ENCODE measurements around the gene DTHD1.

DTHD1 gene

GRCh38 chr4:36313703-36314102, 32.3 kb downstream of the DTHD1 start:
- DNase-seq (ENCODE audit: low spot score) = no peak

DNA sequence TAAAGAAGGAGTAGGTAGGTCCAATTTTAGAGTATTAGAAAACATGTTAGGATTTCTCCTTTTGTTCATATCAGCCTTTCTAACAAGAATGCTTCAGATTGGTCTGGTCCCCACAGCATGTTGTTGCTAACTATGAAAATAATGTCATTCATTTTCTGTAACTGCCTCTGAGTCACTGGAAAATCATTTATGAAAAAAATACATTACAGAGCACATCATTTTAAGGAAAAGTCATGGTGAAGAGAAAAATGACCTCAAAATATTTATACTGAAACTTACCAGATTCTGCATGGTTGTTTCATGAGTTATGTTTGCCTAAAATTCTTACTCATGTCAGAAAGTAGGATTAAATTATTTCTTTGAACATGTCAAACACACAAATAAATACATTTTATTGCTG, 35.2 kb downstream of the DTHD1 start:
- DNase-seq (ENCODE audit: low spot score) = no peak

- DNase-seq (ENCODE audit: low spot score) = no peak
These were observed 36.3 kb downstream of the DTHD1 start for GRCh38 chr4:36317721-36318120.

DNA sequence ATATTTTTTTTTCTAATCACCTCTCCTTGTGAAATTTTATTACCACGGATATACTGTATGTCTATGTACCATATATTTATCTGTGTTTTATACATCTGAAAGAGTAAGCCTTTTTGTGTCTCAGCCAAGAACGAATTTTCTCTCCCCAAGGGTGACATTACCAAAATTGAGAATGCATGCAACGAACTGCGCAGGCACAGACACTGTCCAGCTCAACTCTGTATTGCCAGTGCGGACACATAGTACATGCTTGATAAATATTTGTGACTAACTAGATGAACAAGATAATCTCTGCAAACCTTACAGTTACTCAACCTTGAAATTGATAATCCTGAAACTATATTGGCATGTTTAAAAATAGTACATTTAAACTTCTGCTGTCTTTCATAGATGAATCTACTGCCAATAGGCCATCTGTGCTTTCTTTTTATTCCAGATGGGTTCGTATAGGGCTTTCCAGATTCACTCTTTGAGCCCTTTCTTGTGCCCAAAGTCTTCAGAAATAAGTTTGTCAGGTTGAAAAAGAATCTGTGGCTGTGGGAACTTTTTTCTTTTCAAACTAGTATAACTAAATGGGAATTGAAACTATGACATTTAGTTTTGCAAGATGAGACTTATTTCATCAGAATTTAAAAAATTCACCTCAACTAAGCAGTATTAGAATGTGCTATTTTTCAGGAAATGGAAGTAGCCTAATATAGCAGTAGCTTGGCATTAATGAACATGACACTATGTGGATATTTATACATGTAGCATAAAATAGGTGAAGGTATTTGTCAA, 38.9 kb downstream of the DTHD1 start:
- DNase-seq (ENCODE audit: low spot score) = no peak

- DNase-seq (ENCODE audit: low spot score) = no peak
These were observed 39.8 kb downstream of the DTHD1 start for GRCh38 chr4:36321176-36321575.

GRCh38 chr4:36322921-36323354, 41.5 kb downstream of the DTHD1 start:
- DNase-seq (ENCODE audit: low spot score) = peak; percentile 55

DNA sequence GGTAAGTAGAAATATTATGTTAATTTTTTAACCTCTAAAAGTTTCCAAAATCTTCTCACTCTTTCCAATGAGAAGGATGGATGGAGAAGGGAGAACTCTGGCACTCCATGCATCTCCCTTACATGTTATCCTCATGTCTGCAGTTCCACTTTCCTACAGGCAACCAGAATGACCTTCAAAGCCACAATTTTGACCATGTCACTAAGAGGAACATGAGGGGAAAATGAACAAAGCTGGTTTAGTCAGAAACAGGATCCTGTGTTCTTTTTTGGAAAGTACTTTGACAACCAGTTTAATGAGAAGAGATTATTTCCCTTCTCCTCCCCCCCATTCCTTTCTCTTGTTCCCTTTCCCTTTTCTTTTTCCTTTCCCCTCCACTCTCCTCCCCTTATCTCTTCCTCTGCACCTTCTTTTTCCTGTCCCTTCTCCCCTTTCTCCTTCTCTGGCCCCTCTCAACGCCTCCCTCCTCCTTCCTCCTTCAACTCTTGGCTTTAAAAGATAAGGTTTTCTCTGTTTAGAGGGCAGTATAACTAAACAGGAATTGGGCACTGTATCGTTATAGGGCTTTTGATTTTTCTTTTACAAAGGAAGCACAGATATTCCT, 42.5 kb downstream of the DTHD1 start:
- DNase-seq (ENCODE audit: low spot score) = no peak

- DNase-seq (ENCODE audit: low spot score) = no peak
These were observed 43.4 kb downstream of the DTHD1 start for GRCh38 chr4:36324808-36325207.

GRCh38 chr4:36325499-36325898, 44.1 kb downstream of the DTHD1 start:
- DNase-seq (ENCODE audit: low spot score) = peak; percentile 37

- DNase-seq (ENCODE audit: low spot score) = no peak
These were observed 44.5 kb downstream of the DTHD1 start for GRCh38 chr4:36325926-36326325.

DNA sequence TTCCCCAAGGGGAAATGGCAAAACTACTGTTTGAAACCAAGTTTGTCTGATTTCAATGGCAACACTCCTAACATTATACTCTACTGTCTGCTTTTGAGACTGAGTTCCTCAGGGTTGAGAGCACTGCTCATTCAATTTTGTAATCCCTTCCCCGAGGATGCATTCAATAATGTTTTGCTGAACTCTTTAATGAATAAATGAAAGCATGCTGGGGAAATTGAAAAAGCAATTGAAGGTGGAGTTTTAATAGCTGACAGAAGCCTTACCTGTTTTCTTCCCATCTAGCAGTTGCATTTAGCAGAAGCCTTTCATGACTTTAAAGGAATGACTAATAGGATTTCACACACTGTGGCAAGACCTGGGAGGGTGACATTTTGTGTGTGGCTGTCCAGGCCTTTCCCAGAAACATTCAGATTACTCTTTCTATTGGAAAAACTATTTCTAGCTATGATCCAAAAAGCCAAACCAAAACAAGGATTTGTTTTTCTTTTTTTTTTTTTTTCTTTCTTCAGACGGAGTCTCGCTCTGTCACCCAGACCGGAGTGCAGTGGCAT, 45.1 kb downstream of the DTHD1 start:
- DNase-seq (ENCODE audit: low spot score) = no peak

DNA sequence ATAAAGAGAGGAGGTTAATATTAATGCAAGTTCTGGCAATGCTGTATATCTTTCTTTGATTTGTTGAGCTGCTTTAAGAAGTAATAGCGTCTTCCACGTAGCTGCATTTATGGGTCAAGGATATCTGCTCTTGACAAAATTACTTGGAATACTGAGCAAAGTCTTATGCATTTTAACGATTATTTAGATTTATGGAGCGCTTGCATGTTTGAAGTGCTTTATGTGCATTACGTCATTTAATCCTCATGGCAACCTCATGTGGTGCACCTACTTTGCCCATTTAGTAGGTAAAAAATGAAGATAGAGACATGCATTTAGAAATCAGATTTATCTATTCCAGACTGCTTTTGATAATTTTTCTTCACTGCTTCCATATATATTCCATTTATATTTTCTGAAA, 46.0 kb downstream of the DTHD1 start:
- DNase-seq (ENCODE audit: low spot score) = no peak

GRCh38 chr4:36328130-36328529, 46.7 kb downstream of the DTHD1 start:
- no peak for DNase-seq (ENCODE audit: low spot score)

GRCh38 chr4:36329228-36329627, 47.8 kb downstream of the DTHD1 start:
- DNase-seq (ENCODE audit: low spot score) = no peak

DNA sequence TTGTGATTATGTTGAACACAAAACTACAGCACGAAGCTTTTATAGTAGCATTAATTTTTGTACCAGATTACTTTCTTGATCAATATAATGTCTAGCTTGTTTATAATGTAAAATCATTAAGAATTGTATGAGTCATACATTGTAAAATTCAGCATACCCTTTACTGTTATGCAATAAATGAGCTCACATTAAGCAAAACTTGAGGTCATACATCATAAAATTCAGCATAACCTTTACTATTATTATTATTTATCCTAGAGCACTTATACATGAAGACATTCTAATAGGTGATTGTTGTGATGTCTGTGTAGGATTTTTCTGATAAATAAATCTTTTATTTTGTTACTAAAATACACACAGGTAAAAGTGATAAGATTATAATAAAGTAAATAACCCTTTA, 49.4 kb downstream of the DTHD1 start:
- DNase-seq (ENCODE audit: low spot score) = no peak

DNA sequence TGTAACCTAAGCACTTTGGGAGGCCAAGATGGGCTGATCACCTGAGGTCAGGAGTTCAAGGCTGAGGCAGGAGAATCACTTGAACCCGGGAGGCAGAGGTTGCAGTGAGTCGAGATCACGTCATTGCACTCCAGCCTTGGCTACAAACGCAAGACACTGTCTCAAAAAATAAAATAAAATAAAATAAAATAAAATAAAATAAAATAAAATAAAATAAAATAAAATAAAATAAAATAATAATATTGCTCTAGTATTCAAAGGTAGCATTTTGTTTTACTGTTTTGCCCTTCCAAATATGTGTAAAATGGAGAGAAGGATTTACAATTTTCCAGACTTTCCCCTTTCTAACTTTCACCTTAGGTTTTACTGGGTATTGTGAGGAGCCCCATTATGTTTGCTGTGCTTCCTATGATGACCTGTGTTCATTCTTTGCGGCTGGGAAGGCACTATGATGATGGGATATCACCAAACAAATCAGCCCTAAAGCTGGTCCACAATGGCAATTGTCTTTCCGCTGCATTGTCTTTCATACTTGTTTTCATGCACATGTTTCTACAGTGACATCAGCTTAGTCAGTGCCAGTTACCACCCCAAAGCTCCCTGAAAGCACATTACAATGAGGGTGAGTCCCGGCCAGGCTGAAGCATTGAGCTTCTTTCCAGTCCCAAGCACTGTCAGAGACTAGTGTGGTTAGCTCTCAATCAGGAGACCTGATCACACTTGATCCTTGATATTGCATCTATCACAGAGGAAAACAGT, 50.8 kb downstream of the DTHD1 start:
- no peak for DNase-seq (ENCODE audit: low spot score)

GRCh38 chr4:36332782-36333131, 51.3 kb downstream of the DTHD1 start:
- no peak for DNase-seq (ENCODE audit: low spot score)

- DNase-seq (ENCODE audit: low spot score) = no peak
These were observed 52.0 kb downstream of the DTHD1 start for GRCh38 chr4:36333303-36333877.

GRCh38 chr4:36337665-36338185, 56.3 kb downstream of the DTHD1 start:
- no peak for DNase-seq (ENCODE audit: low spot score)

GRCh38 chr4:36338973-36339372, 57.6 kb downstream of the DTHD1 start:
- DNase-seq (ENCODE audit: low spot score) = no peak

- no peak for DNase-seq (ENCODE audit: low spot score)
These were observed 60.5 kb downstream of the DTHD1 start for GRCh38 chr4:36341936-36342335.

- no peak for DNase-seq (ENCODE audit: low spot score)
These were observed 62.2 kb downstream of the DTHD1 start for GRCh38 chr4:36343501-36344175.
